Measurements from ENCODE around the gene ATP1A4. TPM values are rescaled to one million over a fixed set of nuclear protein-coding genes. Genes with fewer than 3 reads are reported as not detected.
A peak's percentile ranks its signal among the peaks of the same experiment; 100 is the strongest.

The ATP1A4 gene
- total and polyA plus RNA-seq, 2 of the 8 experiments (the other 6 are each of a cell fraction or from before 2014, with no cell fraction given): 0.48 to 0.61 TPM

GRCh38 chr1:160210561-160210960 is 59.2 kb downstream of the ATP1A4 start:
- H3K9me3 ChIP-seq (ENCODE audit: insufficient read depth in 2 of 2, low read depth in 1 of 2, low read length in 1 of 2): no peaks in the 10 kb centered on the region
- H3K36me3 ChIP-seq (ENCODE audit: control insufficient read depth in 2 of 4, insufficient read depth in 4 of 4, low read length in 3 of 4): peaks cover 14 to 38% (median 30%) of the 10 kb centered on the region in 4 experiments
- H2BK15ac ChIP-seq (ENCODE audit: low read length): 0 out of 2 replicates have a peak overlapping the region, but pooled peaks have one; percentile 0
- H3K27ac ChIP-seq (ENCODE audit: low read depth, low read length): 0 out of 2 replicates have a peak overlapping the region, but pooled peaks have one; percentile 27
- H3K4me2 ChIP-seq (ENCODE audit: insufficient read depth in 1 of 2, low read depth in 2 of 2, low read length in 2 of 2): no peak overlapping the region; a peak in 1 of 4 replicates
- no peak overlapping the region for H2AFZ ChIP-seq (ENCODE audit: low read length)
- WGBS, 2 experiments (ENCODE audit: extremely low coverage in 1 of 2, insufficient coverage in 1 of 2, insufficient read length in 1 of 2, insufficient replicate concordance in 2 of 2, low coverage in 1 of 2, low lambda C conversion rate in 2 of 2, missing lambda C conversion rate in 1 of 2): 90% methylated on average over 5 of the region's 5 CpGs; no CpG with 5 or more reads in 1 of the 2 experiments
- no peak overlapping the region for H3K4me3 ChIP-seq (ENCODE audit: extremely low read depth in 1 of 4, insufficient read depth in 2 of 4, low read depth in 3 of 4, low read length in 4 of 4)
- H3K9ac ChIP-seq (replicated peaks in 1 of 4; ENCODE audit: extremely low read depth in 1 of 4, low read depth in 3 of 4, low read length in 3 of 4): no peak overlapping the region; a peak in 1 of 7 replicates
- DNase-seq (ENCODE audit: low read depth in 1 of 2, low spot score in 2 of 2) (no peak), FAIRE-seq (no peak)
- no peak overlapping the region for H2BK120ac ChIP-seq (replicated peaks; ENCODE audit: low read depth, low read length)
- no peaks in the 10 kb centered on the region for H3K27me3 ChIP-seq (replicated peaks in 1 of 4; ENCODE audit: control insufficient read depth in 3 of 4, extremely low read depth in 1 of 4, insufficient read depth in 3 of 4, low read length in 3 of 4)
- no peak overlapping the region for H2BK5ac ChIP-seq (ENCODE audit: low read depth, low read length)
- H3K4me1 ChIP-seq (replicated peaks in 1 of 4; ENCODE audit: control insufficient read depth in 3 of 4, insufficient read depth in 4 of 4, low read length in 3 of 4): peaks cover 17 to 32% (median 18%) of the 10 kb centered on the region in 4 experiments
- no peak overlapping the region for H3K23ac ChIP-seq (ENCODE audit: insufficient read length)
- H3K4ac ChIP-seq (replicated peaks; ENCODE audit: insufficient read length, low read depth, low read length): no peak overlapping the region
- H3K79me2 ChIP-seq (ENCODE audit: control insufficient read depth in 1 of 2, insufficient read depth in 2 of 2, low read length in 2 of 2): peaks cover 6 to 8% of the 10 kb centered on the region in 2 experiments; a peak in 2 of 4 replicates
- no peak overlapping the region for H2BK12ac ChIP-seq (ENCODE audit: low read depth, low read length)
- no peak overlapping the region for H3K56ac ChIP-seq (replicated peaks; ENCODE audit: insufficient read length, low read depth, low read length)
- ChIA-PET CTCF (ENCODE audit: partially characterized antibody) (interaction anchor here (1.1 to 20.4 kb wide), 12 partner anchors 10 to 125 kb away, joined by 3 to 257 read pairs (median 7); partner anchors contain the start of gene CASQ1), POLR2A (ENCODE audit: partially characterized antibody) (interaction anchor here (0.6 to 11.3 kb wide), 16 partner anchors 8 to 123 kb away, joined by 3 to 107 read pairs (median 6); partner anchors contain the start of gene PEX19)
- peaks cover 7% of the 10 kb centered on the region for H3K23me2 ChIP-seq (ENCODE audit: low read depth, low read length)
- H2AK5ac ChIP-seq (ENCODE audit: low read depth, low read length): no peak overlapping the region
- H3K14ac ChIP-seq (ENCODE audit: insufficient read length): no peak overlapping the region
- peaks cover 11% of the 10 kb centered on the region for H3K79me1 ChIP-seq (ENCODE audit: low read depth, low read length)
- H4K91ac ChIP-seq (replicated peaks; ENCODE audit: insufficient read length, low read length): no peak overlapping the region
- H4K5ac ChIP-seq (ENCODE audit: insufficient read length, low read depth, low read length): no peak overlapping the region
- no peak overlapping the region for H4K8ac ChIP-seq (ENCODE audit: extremely low read depth, insufficient read depth, low read length)
- H2BK20ac ChIP-seq (ENCODE audit: low read length): no peak overlapping the region
- H3K18ac ChIP-seq (ENCODE audit: extremely low read depth, low read length): no peak overlapping the region
- H4K20me1 ChIP-seq (replicated peaks in 1 of 2; ENCODE audit: control insufficient read depth in 1 of 2, insufficient read depth in 2 of 2, low read length in 2 of 2): peaks cover 2 to 21% of the 10 kb centered on the region in 2 experiments
- no peak for TF ChIP-seq MAFK (IDR thresholded peaks at IDR 0.05; ENCODE audit: low read depth, low read length)
- no peak for TF ChIP-seq FOSL1 (IDR thresholded peaks at IDR 0.05; ENCODE audit: insufficient read depth, low read depth, low read length)
- no peak for TF ChIP-seq SRF (IDR thresholded peaks at IDR 0.05; ENCODE audit: low read depth, low read length)
- no peak for TF ChIP-seq MAX (IDR thresholded peaks at IDR 0.05)
- TF ChIP-seq JUND (IDR thresholded peaks at IDR 0.05; ENCODE audit: low read length): no peak
- no peak for TF ChIP-seq POU5F1 (IDR thresholded peaks at IDR 0.05; ENCODE audit: low read depth, low read length)
- TF ChIP-seq GABPA (IDR thresholded peaks at IDR 0.05; ENCODE audit: borderline replicate concordance, insufficient read depth, low read length): no peak
- no peak for TF ChIP-seq RBBP5 (IDR thresholded peaks at IDR 0.05; ENCODE audit: borderline replicate concordance, low read depth, low read length)
- no peak for TF ChIP-seq KDM4A (IDR thresholded peaks at IDR 0.05; ENCODE audit: low read depth, low read length, severe bottlenecking)
- TF ChIP-seq RAD21 (IDR thresholded peaks at IDR 0.05 in 1 of 2, conservative IDR thresholded peaks at IDR 0.05 in 1 of 2; ENCODE audit: low read depth in 2 of 2, low read length in 2 of 2): no peak
- TF ChIP-seq RFX5 (IDR thresholded peaks at IDR 0.05; ENCODE audit: borderline replicate concordance, low read depth, low read length): no peak
- no peak for TF ChIP-seq POLR2AphosphoS5 (IDR thresholded peaks at IDR 0.05; ENCODE audit: low read depth, low read length)
- TF ChIP-seq TAF7 (optimal IDR thresholded peaks at IDR 0.05; ENCODE audit: borderline replicate concordance, low read depth, low read length): no peak
